ENCODE results near the gene HELB. TPM values are rescaled to one million over a fixed set of nuclear protein-coding genes. Genes with fewer than 3 reads are reported as not detected.

The HELB gene
- total RNA-seq, 4 donors from 2014 or later, result 1.5 to 2.7 (median 2.2) TPM

DNA sequence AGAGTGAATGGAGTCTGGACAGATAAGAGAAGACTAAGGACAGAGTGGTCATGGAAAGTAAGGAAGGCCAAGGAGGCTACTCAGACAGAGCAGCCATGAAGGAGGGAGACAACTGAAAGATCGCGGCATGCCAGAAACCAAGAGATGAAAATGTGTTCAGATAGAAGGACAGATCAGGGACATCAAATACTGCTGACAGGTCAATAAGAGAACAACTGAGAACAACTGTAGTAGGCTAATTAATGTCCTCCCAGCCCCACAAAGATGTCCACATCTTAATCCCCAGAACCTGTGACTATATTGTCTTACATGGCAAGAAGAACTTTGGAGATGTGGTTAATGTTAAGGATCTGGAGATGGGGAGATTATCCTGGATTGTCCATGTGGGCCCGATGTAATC is 15.0 kb upstream of the HELB start:
- no peak for DNase-seq (ENCODE audit: low spot score in 2 of 2)
- WGBS, result 92% methylated on average over 3 of the region's 3 CpGs
- no peaks in the 10 kb centered on the region for H3K27me3 ChIP-seq
- H3K4me3 ChIP-seq, result no peak overlapping the region
- no peak overlapping the region for H3K27ac ChIP-seq
- TF ChIP-seq, protein P1, sequence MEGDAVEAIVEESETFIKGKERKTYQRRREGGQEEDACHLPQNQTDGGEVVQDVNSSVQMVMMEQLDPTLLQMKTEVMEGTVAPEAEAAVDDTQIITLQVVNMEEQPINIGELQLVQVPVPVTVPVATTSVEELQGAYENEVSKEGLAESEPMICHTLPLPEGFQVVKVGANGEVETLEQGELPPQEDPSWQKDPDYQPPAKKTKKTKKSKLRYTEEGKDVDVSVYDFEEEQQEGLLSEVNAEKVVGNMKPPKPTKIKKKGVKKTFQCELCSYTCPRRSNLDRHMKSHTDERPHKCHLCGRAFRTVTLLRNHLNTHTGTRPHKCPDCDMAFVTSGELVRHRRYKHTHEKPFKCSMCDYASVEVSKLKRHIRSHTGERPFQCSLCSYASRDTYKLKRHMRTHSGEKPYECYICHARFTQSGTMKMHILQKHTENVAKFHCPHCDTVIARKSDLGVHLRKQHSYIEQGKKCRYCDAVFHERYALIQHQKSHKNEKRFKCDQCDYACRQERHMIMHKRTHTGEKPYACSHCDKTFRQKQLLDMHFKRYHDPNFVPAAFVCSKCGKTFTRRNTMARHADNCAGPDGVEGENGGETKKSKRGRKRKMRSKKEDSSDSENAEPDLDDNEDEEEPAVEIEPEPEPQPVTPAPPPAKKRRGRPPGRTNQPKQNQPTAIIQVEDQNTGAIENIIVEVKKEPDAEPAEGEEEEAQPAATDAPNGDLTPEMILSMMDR (IDR thresholded peaks at IDR 0.05), result no peak
- TF ChIP-seq POLR2A (IDR thresholded peaks at IDR 0.05), result no peak
- TF ChIP-seq EP300 (IDR thresholded peaks at IDR 0.05), result no peak
- no peak for TF ChIP-seq POLR2AphosphoS5 (IDR thresholded peaks at IDR 0.05)
- H3K4me1 ChIP-seq, result no peaks in the 10 kb centered on the region
- no peaks in the 10 kb centered on the region for H3K36me3 ChIP-seq
- no peaks in the 10 kb centered on the region for H3K9me3 ChIP-seq

DNA sequence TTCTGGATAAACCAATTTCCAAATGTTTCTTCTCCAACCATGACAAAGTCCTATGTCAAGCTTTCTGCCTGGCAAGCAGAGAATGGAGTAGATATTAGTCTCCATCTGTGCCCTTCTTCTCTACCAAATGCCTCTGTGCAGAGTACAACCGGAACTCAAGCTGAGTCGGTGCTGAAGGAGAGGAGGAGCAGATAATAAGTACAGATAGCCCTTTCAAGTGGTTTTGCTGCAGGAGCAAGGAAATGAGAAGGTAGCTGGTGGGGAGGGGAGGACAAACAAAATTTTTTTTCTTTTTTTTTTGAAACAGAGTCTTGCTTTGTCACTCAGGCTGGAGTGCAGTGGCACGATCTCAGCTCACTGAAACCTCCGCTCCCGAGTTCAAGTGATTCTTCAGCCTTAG is 14.2 kb upstream of the HELB start:
- DNase-seq (ENCODE audit: low spot score in 2 of 2), result no peak
- Histone ChIP-seq H3K4me1 (no peaks in the 10 kb centered on the region), H3K27ac (no peak overlapping the region), H3K27me3 (no peaks in the 10 kb centered on the region), H3K4me3 (no peak overlapping the region), H3K36me3 (no peaks in the 10 kb centered on the region), H3K9me3 (no peaks in the 10 kb centered on the region)
- WGBS, result 78% methylated on average over 5 of the region's 5 CpGs
- TF ChIP-seq EP300 (IDR thresholded peaks at IDR 0.05), result no peak
- TF ChIP-seq POLR2A (IDR thresholded peaks at IDR 0.05), result no peak
- TF ChIP-seq POLR2AphosphoS5 (IDR thresholded peaks at IDR 0.05), result no peak
- TF ChIP-seq, protein P1 (IDR thresholded peaks at IDR 0.05), result no peak

DNA sequence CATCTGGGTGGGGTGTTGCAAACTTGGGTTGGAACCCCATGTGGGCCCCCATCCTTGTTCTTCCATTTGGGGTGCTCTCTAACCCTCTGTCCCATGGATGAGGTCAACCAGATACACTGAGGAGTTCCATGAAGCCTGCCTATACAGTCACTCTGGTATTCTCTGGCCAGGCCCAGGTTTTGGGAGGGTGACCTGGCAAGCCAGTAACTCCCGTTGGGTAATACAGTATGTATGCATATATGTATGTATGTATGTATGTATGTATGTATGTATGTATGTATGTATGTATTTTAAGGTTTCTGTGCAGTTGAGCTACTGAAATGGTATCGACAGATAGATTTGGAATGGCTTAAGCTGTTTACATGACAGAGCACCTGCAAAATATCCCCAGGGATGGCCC is 12.8 kb upstream of the HELB start:
- no peak for DNase-seq (ENCODE audit: low spot score in 2 of 2)
- TF ChIP-seq POLR2AphosphoS5 (IDR thresholded peaks at IDR 0.05) (no peak), POLR2A (IDR thresholded peaks at IDR 0.05) (no peak), EP300 (IDR thresholded peaks at IDR 0.05) (no peak)
- TF ChIP-seq, protein P1 (IDR thresholded peaks at IDR 0.05), result no peak

DNA sequence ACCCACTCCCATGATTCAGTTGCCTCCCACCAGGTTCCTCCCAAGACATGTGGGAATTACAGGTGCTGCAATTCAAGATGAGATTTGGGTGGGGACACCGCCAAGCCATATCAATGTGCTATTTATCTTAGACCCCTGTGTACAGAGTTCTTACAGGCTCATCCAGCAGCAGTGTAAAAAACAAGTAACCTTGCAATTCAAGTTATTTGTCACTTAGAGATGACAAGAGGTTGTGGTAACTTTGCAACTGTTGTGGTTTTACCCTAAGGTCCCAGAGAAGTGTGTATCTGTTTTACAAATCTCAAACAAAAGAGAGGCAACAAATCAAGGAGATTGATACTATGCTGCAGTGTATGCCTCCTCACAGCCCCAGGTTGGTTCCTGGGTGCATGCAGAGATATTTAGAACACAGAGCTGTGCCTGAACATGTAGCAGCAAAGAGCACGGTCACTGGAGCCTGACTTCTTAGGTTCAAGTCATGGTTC is 11.5 kb upstream of the HELB start:
- no peaks in the 10 kb centered on the region for H3K36me3 ChIP-seq
- no peak overlapping the region for H3K27ac ChIP-seq
- DNase-seq (ENCODE audit: low spot score in 2 of 2), result no peak
- H3K27me3 ChIP-seq, result no peaks in the 10 kb centered on the region
- 83% methylated on average over 2 of the region's 2 CpGs for WGBS
- H3K9me3 ChIP-seq, result no peaks in the 10 kb centered on the region
- no peak overlapping the region for H3K4me3 ChIP-seq
- H3K4me1 ChIP-seq, result no peaks in the 10 kb centered on the region
- TF ChIP-seq POLR2AphosphoS5 (IDR thresholded peaks at IDR 0.05) (no peak), POLR2A (IDR thresholded peaks at IDR 0.05) (no peak), EP300 (IDR thresholded peaks at IDR 0.05) (no peak)
- TF ChIP-seq, protein P1 (IDR thresholded peaks at IDR 0.05), result no peak

More for the DNA sequence above, 12.8 kb upstream of the HELB start:
- 83% methylated on average over 2 of the region's 2 CpGs for WGBS
- Histone ChIP-seq H3K4me1 (no peaks in the 10 kb centered on the region), H3K4me3 (no peak overlapping the region), H3K27ac (no peak overlapping the region), H3K36me3 (no peaks in the 10 kb centered on the region), H3K27me3 (no peaks in the 10 kb centered on the region), H3K9me3 (no peaks in the 10 kb centered on the region)

DNA sequence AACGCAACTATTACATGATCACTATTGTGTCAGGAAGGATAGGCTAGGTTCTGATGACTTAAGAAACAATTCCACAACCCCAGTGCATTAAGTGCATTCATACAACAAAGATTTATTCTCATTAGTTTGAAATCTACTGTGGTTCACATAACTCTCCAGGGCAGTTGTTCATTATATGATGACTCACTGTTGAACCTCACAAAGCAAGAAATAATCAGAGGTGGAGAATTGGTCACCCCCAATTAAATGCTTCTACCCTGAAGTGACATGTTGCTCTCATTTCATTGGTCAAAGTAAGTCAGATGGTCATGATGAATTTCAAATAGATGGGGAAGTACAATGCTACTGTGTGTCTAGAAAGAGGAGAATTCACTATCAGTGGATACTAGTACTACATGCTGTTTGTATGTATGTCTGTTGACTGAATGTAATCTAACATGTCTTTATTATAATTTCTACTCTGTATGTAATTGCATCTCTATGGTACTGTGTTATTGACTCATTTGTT is 6.1 kb upstream of the HELB start:
- 84% methylated on average over 1 of the region's 1 CpG for WGBS
- no peak for DNase-seq (ENCODE audit: low spot score in 2 of 2)
- Histone ChIP-seq H3K27me3 (no peaks in the 10 kb centered on the region), H3K4me3 (no peak overlapping the region), H3K27ac (no peak overlapping the region), H3K9me3 (no peaks in the 10 kb centered on the region), H3K4me1 (no peaks in the 10 kb centered on the region), H3K36me3 (no peaks in the 10 kb centered on the region)
- TF ChIP-seq POLR2AphosphoS5 (IDR thresholded peaks at IDR 0.05), result no peak
- TF ChIP-seq POLR2A (IDR thresholded peaks at IDR 0.05), result no peak
- no peak for TF ChIP-seq EP300 (IDR thresholded peaks at IDR 0.05)
- TF ChIP-seq, protein P1 (IDR thresholded peaks at IDR 0.05), result no peak
